ENCODE measurements around the gene TNS1.

TNS1 gene

DNA sequence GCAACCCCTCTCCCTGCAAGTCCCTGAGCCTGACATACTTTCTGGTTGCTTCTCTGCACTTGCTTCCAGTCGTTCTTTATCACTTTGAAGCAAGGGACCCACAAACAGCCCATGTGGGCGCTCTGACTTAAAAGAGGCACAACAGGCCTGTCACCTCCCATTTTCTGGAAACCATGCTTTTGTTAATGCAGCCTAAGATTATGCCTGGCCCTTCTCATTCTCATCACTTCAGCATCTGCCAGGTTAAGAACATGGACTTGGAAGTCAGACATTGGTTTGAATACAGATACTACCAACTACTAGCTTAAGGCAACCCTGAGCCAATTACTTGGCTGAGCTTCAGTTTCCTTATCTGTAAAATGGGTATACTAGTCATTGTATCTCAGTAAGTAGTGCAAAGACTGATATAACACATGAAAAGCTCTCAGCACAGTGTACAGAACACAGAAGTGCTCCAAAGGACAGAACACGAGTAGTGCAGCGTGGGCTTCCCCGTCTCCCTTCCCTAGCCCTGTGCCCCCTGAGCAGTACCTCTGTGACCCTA lies 141.4 kb downstream of the TNS1 start:
- DNase-seq: no peak

DNA sequence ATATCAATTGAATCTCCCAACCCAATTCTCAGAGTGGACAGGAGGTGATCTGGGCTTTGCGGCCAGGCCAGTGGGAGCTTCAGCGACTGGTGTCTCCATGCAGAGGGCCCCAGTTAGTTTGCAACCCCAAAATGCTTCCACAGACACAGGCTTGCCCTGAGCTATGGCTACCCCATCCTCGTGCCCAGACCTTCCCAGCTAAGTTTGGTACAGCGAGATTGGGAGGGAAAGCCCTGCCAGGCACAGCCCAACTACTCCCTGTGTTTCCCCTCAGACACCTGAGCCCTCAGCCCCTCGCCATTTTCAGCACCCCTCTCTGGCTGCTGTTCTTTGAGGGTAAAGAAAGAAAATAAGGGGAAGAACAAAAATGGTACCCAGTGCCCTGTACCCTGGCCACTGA lies 142.9 kb downstream of the TNS1 start:
- DNase-seq: no peak

DNA sequence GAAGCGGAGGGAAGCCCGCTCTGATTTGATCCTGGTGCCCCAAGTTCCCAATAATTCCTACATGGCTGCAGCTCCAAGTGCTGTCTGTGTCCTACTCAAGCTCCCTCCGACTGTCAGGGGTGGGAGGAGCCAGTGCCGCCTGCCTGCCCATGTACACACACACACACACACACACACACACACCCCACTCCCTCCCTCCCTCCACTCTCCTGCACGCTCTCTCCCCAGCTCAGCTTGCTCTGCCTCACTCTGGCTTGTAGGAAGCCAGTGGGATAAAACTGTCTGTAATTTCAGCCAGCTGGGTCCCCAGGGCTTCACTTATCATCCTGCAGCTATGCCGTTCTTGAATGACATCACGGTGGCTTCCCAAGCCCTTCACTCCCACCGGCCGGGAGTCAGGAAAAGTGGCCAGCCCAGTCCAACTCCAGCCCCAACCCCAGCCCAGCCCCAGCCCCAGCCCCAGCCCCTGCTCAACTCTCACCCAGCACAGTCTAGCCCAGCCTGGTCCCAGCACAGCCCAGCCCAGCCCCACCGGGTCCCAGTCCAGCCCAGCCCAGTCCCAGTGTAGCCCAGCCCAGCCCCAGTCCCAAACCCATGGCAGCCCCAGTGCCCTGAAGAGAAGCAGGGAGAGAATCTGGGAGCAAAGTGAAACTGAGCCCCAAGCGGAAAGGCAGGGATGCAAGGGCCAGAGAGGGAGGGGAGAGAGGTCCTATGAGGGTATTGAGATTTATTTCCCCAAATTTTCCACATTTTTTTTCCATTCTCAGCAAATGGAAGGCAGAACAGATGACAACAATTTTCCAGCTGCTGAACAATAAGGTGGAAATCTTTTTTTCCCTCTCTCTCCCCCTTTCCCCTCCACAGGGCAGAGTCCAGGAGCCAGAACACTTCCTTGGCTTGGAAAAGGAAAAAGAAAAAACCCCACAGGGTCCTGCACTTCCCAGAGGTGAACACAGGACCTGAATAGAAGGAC lies 144.0 kb downstream of the TNS1 start:
- DNase-seq: no peak

DNA sequence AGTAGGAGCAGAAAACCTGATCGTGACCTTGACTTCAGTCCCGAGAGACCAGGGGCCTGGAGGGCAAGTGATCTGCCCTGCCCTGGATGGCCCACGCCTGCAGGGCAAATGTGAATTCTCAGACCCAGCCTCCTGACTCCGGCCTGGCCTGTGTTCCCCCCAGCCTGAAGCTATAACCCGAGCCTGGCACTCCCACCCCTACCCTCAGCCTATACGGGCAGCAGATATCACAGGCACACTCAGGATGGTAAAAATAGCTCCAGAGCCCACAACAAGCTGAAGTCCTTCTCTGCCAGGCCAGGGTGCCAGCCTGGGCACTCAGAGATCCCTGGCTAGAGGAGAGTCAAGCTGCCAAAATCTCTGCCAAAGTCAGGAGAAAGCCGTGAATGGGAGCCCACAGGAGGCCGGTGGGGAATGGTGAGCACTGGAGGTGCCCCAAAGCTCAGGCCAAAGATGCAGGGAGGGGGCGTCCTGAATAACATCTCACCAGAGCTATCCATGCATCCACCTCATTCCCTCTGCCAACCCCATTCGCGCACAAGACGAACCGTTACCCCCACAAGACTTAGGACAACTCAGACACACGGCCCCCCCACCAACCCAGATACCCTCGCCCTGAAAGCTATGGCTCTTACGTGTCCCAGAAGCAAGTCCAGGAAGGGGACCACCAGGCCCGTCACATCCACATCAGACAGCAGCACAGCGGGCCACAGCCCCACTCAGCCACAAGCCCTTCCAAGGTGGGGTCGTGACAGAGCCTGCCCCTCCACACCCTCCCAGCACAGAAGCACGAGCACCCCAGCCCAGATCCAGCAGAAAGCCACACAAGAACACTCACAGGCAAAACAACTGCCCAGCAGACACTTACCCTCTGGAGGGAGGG lies 144.9 kb downstream of the TNS1 start:
- DNase-seq: no peak

DNA sequence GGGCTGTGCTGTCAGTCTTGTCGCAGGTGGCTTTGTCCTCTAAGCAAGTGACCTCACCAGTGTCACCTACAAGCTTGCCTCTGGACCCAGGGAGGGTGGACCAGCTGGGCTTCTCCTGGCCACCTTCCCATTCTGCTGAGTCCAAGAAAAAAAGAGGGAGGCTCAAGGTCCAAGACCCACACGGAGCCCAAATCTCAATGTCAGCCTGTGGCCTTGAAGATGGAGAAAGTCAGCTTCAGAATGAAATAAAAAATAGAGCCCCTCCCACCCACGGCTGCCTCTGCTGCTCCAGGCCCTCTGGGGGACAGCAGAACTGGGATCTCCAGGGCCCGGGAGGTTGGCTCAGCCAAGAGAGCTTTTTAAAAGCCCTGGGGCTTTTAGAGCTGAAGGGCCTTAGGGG lies 145.9 kb downstream of the TNS1 start:
- no peak for DNase-seq

DNA sequence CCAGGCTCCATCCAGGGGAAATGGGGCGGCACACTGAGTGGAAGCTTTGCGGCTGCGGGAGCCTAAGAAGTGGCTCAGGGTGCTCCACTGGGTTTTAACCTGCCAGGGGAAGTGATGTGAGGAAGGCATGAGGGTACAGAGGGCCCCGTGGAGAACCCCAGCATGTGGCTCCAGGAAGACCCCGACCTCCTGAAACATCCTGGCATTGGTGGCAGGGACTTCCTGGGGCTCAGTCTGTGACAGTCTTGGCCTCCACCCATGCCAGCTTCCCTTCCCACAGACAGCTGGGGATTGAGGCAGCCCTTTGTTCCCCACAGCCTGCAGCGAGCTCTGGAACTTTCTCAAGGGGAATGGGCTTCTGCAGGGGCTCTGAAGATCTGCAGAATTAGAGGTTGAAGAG lies 146.6 kb downstream of the TNS1 start:
- no peak for DNase-seq

DNA sequence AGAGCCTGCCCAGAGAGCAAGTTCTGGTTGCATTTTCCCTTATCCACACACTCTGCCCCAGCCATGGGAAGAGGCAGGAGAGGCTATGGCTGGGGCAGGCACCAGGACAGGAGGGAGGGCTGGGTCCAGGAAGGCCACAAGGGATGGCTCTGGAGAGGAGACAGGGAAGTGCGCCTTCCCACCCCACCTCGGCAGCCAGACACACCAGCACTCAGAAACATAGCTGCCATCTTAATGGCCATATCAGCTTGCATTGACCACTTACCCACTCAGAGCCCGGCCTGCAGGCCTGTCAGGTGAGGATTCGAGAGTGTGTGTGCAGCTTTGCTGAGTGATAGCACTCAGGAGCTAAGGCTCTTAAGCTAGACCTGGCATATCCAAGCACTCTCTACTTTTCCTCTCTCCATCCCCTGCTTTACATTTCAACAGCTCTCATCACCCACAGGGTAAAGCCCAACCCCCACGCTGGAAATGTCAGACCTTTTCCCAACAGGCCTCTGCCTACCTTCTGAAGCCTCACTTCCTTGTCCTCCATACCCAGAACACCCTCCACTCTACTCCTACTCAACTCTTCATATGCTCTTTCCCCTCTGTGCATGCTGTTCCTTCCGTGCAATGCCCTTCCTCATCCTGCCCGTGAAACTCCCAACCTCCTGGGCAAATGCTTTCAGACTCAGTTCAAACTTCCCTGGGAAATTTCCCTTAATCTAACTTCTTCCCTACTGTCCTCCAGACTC lies 147.9 kb downstream of the TNS1 start:
- DNase-seq: no peak

DNA sequence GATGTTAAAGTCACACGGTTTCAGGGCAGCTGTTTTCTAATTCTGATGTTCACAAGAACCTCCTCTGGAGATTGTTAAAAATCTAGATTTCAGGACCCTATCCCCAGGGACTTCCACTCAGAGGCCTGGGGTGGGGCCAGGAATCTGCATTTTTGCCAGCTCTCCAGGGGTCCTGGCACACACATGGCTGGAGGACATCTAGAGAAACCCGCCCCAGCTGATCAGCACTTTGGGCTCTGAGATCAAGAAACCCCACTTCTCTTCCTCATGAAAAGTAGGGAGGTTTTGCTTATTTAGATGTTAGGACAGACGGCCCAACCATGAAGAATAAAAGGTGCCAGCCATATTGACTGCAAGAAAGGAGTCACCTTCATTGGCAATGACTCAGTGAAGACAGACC lies 148.8 kb downstream of the TNS1 start:
- DNase-seq: no peak

DNA sequence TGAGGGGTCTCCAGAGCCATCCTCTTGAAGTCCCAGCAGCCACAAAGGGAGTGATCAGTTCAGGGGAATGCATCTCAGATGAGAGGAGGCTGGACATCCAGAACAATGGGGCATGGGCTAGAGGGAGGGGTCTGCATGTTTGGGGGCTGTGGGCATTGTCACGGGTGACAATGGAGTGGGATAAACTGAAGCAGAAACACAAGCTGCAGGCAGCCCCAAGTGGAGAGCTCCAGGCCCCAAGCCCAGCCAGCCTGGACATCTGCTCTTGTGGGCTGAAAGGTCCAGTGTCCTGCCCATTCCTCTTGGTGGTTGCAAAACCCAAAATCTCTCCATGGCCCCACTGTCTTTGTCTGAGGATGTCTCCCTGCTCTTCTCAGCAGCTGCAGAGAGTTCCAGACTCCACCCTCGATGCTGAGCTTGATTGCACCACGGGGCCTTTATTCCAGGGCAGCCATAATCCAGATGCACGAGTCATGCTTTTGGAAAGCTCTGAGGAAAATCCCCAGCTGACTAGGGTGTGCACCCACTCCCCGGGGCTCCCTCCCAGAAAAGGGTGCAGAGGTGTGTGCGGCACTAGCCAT lies 149.4 kb downstream of the TNS1 start:
- no peak for DNase-seq

DNA sequence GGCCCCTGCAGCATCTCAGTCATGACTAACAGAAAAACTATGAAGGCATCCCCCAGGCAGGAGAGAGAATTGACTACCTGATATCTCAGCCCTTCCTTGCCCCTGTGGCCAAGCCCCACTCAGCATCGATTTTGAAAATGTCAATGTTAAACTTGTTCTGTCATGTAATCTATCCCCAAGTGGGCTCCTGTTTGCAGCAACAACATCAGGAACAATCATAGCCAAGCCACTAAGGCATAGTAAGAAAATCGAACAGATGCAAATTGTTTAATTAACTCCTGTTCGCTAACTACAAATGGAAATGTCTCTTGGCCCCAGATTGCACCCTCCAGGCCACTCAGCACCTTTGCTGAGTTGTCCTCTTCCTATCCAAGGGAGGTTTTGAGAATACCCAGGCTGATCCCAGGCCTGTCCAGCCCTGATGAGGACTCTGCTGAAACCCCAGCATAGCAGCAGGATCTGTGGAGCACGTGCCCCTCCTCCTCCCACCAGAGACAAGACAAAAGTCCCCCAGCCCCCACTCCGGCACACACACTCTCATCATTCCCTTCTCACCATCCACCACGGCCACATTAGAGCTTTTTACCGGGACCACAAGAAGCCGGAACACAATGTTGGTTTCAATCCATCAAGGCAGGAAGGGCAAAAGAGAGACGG lies 150.1 kb downstream of the TNS1 start:
- no peak for DNase-seq

DNA sequence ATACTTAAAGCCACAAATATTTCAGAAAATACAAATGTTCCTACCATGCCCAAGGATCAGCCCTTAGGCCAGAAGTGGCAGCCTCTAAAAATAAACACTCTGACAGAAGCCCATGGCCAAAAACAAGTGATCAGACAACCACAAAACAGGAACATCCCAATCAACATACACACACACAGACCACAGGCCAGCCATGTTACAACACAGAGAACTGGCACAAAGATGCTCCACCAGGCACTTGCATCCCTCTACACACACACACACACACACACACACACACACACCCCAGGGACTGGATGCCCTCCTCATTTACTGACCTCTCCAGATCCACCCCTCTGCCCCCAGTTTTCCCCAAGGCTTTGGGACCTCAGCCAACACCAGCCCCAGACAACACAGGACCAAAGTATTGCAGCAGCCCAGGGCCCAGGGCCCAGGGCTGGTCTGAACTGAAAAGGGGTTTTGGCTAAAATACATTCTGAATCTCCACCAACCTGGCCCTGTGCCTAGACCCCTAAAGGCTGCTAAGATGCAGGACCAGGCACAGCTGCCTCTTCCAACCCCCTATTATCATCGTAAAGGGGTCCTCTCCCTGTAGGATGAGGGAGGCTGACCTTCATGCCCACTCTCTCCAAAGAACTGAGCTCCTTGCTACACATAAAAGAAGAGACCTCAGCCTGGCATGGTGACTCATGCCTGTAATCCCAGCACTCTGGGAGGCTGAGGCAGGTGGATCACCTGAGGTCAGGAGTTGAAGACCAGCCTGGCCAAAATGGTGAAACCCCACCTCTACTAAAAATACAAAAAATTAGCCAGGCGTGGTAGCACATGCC lies 151.4 kb downstream of the TNS1 start:
- DNase-seq: no peak

DNA sequence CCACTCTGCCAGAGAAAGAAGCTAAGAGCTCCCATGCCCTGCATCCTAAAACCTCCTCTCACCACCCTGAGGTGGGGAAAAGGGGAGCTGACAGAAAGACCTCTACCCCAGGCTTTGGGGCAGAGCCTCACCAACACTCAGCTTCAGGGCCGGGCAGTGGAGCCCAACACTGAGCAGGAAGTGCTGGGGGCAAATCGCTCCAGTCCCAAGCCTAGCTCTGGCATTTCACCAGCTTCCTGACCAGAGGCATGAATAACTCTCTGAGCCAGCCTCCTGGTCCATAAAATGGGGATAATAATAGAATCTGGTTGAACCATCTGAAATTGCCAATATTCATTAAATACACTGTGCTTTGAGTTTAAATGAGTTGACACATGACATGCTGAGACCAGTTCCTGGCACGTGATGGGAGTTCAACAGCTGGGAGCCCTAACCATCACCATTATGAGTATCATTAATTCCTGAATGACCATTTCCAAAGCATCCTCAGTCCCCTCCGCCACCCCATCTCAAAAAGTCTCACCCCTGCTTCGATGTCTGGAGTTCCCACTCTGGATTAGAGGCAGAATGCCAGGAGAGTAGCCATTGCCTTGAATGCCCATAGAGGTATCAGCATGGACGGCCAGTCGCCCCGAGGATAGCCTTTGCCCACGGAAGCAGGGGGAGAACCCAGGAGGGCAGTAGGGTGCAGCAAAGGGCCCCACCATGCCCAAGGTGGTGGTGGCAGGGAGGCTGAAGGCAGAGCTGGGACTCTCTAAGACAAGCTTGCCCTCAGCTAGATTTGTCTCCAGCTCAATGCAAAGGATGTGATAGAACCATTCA lies 153.4 kb downstream of the TNS1 start:
- no peak for DNase-seq

DNA sequence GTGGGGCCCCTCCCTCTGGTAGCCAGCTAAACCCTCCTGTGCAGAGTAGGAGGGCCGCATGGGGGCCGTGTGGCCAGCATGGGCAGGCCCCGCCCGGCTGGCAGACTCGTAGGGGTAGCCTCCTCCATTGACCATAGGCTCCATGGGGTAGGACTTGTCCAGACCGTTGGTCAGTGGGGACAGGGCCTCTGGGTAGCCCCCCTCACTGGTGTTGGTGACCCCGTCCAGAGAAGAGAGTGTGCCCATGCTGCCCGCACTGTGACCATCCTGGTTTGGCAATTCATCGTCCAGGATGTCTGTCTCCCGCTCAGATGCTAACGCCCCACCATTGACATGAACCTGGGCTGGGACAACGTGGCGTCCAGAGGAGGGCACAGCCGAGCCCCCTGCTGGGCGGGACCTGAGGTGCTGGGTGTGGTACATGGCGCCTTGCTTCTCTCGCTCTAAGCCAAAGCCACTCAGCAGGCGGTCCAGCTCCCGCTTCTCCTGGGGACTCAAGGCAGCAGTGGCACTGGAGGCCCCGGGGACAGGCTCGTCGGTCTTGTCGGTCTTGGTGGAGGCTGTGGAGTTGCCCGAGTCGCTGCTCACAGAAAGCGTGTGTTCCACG lies 154.3 kb downstream of the TNS1 start:
- DNase-seq: no peak

DNA sequence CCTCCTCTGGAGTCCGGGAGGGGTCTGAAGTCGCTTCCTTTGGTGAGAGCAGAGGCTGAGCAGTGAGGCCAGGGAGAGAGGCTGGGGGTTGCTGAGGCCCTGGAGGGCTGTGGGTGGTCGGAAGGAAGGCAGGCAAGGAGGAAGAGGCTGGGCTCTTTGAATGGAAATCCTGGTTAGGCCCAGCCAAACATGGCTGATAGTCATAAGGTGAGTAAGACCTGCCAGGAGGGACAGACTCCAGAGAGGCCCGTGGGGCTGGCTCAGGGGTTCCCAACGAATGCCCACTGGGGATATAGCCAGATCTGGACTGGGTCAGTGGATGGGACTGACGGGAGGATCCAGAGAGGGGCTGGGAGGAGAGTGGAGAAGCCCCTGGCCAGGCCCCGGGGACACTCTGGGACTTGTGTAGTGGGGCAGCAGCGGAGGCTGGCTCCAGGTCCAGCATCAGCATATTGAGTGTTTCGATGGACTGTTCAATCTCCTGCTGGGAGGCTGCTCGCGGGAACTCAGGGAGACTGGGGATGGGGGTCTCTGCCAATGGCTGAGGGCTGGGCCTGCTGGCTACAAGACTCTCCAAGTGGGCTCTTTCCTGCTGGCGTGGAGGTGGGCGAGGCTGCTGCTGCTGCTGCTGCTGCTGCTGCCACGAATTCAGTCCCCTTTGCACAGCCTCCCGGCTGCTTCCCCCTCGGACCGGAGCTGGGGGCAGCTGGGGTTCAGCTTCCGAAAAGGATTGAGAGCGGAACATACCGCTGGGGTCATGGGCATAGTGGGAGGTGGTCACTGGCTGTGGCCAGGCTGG lies 155.0 kb downstream of the TNS1 start:
- DNase-seq: no peak

DNA sequence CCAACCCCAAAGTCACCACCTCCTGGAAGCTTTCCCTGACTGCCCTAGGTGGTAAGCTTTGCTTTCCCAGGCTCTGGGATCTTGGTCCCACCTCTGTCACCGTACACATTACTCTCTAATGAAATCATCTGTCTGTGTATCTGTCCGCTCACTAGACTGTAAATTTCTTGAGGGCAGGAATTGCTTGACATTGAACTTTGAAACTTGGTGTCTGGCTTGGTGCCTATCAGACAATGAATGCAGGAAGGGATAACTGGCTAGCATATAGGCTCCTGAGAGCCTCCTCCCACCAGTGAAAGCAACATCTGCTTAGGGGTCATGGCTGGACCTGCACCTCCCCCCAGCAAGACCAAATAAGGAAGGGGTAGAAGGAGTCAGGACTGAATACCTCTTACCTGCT lies 155.7 kb downstream of the TNS1 start:
- no peak for DNase-seq

DNA sequence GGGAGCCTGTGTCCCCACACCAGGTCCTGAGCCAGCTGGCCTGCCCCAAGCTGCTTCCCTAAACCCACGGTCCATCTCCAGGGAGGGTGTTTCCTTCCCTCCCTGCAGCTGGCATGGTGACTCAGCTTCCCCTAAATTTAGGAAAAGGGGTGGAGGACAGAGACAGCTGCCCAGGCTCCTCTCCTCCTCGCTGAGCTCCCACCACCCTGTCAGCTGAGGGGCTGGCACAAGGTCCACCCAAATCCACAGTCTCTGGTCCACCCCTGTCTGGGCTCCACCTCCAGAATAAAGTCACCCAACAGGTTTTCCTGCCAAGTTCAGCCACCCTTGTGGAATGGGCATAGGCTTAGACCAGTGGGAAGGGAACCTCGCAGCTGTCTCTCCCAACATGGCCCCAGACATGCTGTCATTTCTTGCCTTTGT lies 156.5 kb downstream of the TNS1 start:
- DNase-seq: no peak

DNA sequence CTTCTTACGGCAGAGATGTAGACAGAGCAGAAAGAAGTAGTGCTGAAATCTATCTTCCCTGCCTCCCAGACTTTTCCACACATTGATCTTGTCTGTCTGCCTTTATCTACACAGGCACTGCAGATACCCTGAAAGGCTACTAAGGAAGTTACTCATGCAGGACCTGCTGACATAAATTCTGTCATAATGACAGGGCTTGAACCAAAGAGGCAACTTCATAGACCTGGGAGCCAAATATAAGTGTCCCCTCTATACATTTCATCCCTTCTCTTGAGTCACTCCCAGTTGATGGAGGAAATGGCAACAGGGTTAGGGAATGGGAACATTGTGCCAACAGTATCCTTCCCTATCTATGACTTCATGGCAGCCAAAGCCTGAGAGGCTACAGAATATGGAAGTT lies 157.5 kb downstream of the TNS1 start:
- no peak for DNase-seq

DNA sequence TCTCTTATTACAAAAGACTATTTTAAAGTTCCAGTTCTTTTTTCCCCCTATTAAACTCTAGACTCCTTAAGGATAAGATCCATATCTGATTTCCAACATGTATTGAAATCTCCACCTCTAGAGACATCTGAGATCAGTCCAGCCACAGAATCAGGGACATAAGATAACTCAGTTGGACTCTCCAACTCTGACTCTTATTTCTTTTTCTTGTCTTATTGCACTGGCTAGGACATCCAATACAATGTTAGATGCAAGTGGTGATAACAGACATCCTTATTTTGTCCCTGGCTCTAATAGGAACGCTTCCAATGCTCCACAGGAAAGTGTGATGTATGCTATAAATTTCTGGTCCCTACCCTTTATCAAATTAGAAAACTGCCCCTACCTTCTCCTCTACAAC lies 158.1 kb downstream of the TNS1 start:
- DNase-seq: no peak

DNA sequence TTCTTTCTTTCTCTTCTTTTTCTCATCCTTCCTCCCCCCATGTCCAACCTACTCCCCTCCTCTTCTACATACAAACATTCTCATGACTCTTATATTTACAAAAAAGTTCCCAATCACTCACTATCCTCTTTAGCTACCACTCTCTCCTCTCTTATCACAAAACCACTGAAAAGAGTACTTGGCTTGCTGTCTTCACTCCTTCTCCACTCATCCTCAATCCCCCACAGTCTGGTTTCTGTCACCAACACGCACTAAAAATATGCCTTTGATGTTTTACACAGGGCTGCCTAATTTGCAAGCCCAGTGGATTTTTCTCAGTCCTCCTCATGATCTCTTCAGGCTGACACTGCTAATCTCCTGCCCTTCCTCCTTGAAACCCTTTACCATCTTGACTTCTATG lies 159.5 kb downstream of the TNS1 start:
- no peak for DNase-seq
